Panc1 (cell line): Measurements from ENCODE around the gene FTSJ3.

Source experiments
- TCF7L2 ChIP-seq: IDR thresholded peaks from 2 replicates; pipeline ENCODE4 v1.6.1; 2011; ENCODE audit warnings: mild to moderate bottlenecking, low read depth, low read length, inconsistent platforms
- TF ChIP-seq, protein P1 (sequence below): fragments of 450-650 bp; IDR thresholded peaks from 2 replicates; pipeline ENCODE4 v1.5.1; 2017; ENCODE audit warnings: mild to moderate bottlenecking

DNA sequence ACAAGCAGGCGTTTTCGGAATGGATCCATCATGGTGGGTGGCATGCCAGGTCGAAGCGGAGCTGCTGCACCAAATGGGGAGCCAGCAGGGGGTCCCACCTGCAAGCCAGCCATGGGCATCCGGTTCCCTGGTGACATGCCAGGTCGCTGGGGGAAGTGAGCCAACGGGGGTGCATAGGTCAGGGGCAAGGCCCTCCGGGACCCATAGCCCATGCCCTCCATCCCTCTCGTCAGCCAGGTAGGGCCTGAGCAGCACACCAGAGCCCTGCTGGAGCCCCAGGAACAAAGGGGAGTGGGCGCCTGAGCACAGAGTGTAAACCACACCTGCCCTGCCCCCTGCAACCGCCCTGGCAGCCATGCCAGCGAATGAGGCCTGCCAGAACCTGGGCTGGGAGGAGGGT lies 10.0 kb upstream of the FTSJ3 start:
- TF ChIP-seq, protein P1, sequence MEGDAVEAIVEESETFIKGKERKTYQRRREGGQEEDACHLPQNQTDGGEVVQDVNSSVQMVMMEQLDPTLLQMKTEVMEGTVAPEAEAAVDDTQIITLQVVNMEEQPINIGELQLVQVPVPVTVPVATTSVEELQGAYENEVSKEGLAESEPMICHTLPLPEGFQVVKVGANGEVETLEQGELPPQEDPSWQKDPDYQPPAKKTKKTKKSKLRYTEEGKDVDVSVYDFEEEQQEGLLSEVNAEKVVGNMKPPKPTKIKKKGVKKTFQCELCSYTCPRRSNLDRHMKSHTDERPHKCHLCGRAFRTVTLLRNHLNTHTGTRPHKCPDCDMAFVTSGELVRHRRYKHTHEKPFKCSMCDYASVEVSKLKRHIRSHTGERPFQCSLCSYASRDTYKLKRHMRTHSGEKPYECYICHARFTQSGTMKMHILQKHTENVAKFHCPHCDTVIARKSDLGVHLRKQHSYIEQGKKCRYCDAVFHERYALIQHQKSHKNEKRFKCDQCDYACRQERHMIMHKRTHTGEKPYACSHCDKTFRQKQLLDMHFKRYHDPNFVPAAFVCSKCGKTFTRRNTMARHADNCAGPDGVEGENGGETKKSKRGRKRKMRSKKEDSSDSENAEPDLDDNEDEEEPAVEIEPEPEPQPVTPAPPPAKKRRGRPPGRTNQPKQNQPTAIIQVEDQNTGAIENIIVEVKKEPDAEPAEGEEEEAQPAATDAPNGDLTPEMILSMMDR, result no peak
- TF ChIP-seq TCF7L2, result no peak
